PC-9 (cell line): ENCODE data around the gene GRXCR2. TPM values are rescaled to one million over a fixed set of nuclear protein-coding genes. Genes with fewer than 3 reads are reported as not detected.

Experiments
- BruUV-seq: library from RNA; stranded (reverse); fragments of 400-500 nt; replicated peaks from 2 replicates; lab custom pipeline; 2021; lab: Mats Ljungman, UMichigan
- CTCF ChIA-PET: fragments of 300-600 bp; sonication (Branson Sonifier 250); formaldehyde crosslinking; loops from one replicate; lab custom pipeline; 2022; ENCODE audit warnings: antibody characterized with exemption; lab: Charles Lee
- POLR2A ChIA-PET: fragments of 300-600 bp; sonication (Branson Sonifier 250); formaldehyde crosslinking; loops from one replicate; lab custom pipeline; 2022; ENCODE audit warnings: antibody characterized with exemption; ENCODE audit not compliant: unreplicated experiment; lab: Charles Lee
- DNase-seq, 2 experiments: peaks; one replicate each; pipeline versions ENCODE4 v3.0.0 to v3.0.0-alpha.2; 2015 to 2022; ENCODE audit warnings: mixed read lengths in 1 of 2
- H2AFZ ChIP-seq: fragments of 200-600 bp; sonication (generic); 2 replicates; pipeline ENCODE4 v1.8.1; 2017; ENCODE audit warnings: antibody characterized with exemption
- H3F3A ChIP-seq: fragments of 200-600 bp; sonication (generic); 2 replicates; pipeline ENCODE4 v1.8.1; 2017; ENCODE audit warnings: antibody characterized with exemption, mild to moderate bottlenecking, low read depth; ENCODE audit not compliant: insufficient read depth
- H3K27ac ChIP-seq: fragments of 200-600 bp; sonication (generic); 2 replicates; pipeline ENCODE4 v1.6.1; 2016; ENCODE audit warnings: mixed run types
- H3K27me3 ChIP-seq: fragments of 200-600 bp; sonication (generic); 2 replicates; pipeline ENCODE4 v1.6.1; 2016; ENCODE audit warnings: low read depth, mixed run types; ENCODE audit not compliant: insufficient read depth
- H3K36me3 ChIP-seq: fragments of 200-600 bp; sonication (generic); 2 replicates; pipeline ENCODE4 v1.6.1; 2016; ENCODE audit warnings: low read depth, mixed run types
- H3K4me1 ChIP-seq: fragments of 200-600 bp; sonication (generic); replicated peaks from 2 replicates; pipeline ENCODE4 v1.6.1; 2016; ENCODE audit warnings: mixed run types; ENCODE audit not compliant: insufficient read depth
- H3K4me2 ChIP-seq: fragments of 200-600 bp; sonication (generic); 2 replicates; pipeline ENCODE4 v1.6.1; 2017; ENCODE audit warnings: mixed run types
- H3K4me3 ChIP-seq: fragments of 200-600 bp; sonication (generic); 2 replicates; pipeline ENCODE4 v1.6.1; 2016; ENCODE audit warnings: mixed run types
- H3K79me2 ChIP-seq: fragments of 200-600 bp; sonication (generic); 2 replicates; pipeline ENCODE4 v1.6.1; 2017; ENCODE audit warnings: low read depth, mixed run types
- H3K9me2 ChIP-seq: fragments of 200-600 bp; sonication (generic); 2 replicates; pipeline ENCODE4 v1.8.1; 2017; ENCODE audit warnings: mild to moderate bottlenecking; ENCODE audit not compliant: insufficient read depth
- H3K9me3 ChIP-seq: fragments of 200-600 bp; sonication (generic); 2 replicates; pipeline ENCODE4 v1.8.1; 2016; ENCODE audit warnings: low read depth; ENCODE audit not compliant: insufficient read depth
- H4K20me1 ChIP-seq: fragments of 200-600 bp; sonication (generic); 2 replicates; pipeline ENCODE4 v1.8.1; 2017; ENCODE audit not compliant: insufficient read depth
- CTCF ChIP-seq: fragments of 200-600 bp; sonication (generic); conservative IDR thresholded peaks from 2 replicates; pipeline ENCODE4 v1.6.1; 2017; ENCODE audit warnings: mixed run types, antibody characterized with exemption, mild to moderate bottlenecking, moderate library complexity
- EZH2 ChIP-seq: fragments of 200-600 bp; sonication (generic); IDR thresholded peaks from 2 replicates; pipeline ENCODE4 v1.8.0; 2017; ENCODE audit warnings: antibody characterized with exemption, low read depth
- intact Hi-C: fragments of 100-400 bp; cut with micrococcal nuclease; formaldehyde crosslinking; loops from one replicate; pipeline ENCODE4 v1.10.0; 2022; ENCODE audit not compliant: unreplicated experiment
- total RNA-seq: library from RNA; stranded (reverse); gene quantifications from 2 replicates; pipeline ENCODE4 v1.2.3, GENCODE V29; 2021

The GRXCR2 gene
- total RNA-seq, 1 experiment from 2014 or later = not detected

DNA sequence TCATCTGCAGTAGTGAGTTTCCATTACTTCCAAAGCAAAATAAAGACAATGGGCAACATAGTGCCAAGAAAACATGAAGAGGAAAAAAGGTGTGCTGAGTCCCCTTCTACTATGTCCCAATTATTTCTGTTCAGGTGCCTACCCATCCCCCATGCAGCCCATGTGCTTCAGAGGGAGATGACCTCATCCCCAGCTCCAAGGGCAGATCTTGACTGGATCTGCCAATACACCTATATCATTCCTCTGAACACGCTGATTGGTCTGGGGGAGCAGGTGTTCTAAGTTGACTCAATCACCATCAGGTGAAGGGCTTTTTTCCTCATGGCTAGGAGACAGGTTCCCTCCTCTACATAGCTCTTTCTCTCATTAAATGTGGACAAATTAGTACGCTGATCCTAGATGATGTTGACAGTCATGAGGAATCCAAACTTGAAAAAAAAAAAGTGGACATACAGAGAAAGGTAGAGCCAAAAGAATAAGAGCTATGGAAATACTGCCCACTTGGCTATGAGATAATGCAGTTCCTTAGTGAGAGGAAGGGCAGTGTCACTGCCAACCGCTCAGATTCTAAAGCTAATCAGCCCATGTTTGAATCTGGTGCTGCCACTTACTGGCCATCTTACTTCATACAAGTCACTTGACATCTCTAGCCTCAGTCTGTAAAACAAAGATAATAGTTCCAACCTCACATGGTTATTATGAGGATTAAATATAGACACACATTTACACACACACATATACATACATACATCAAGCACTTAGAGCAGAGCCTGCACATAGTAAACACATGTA is 60.8 kb downstream of the GRXCR2 start:
- POLR2A ChIA-PET = interaction anchor here (0.6 kb wide), 1 partner anchor 197 kb away, joined by 3 read pairs; no protein-coding TSS in a partner anchor
- H3K9me2 ChIP-seq = no peaks in the 10 kb centered on the region
- TF ChIP-seq CTCF = no peak
- no peak for TF ChIP-seq EZH2
- H3K36me3 ChIP-seq = no peaks in the 10 kb centered on the region
- no peak overlapping the region for H3K4me2 ChIP-seq
- no peaks in the 10 kb centered on the region for H3K27me3 ChIP-seq
- no peak overlapping the region for H3K27ac ChIP-seq
- no peak for DNase-seq
- no peaks in the 10 kb centered on the region for H3K79me2 ChIP-seq
- H3F3A ChIP-seq = no peaks in the 10 kb centered on the region
- no peak overlapping the region for H3K4me3 ChIP-seq
- no peaks in the 10 kb centered on the region for H4K20me1 ChIP-seq
- intact Hi-C loops = loop anchor here (5.0 kb wide), 1 partner anchor 1610 kb away; no protein-coding TSS in a partner anchor
- BruUV-seq = no TSS peak
- H2AFZ ChIP-seq = no peak overlapping the region
- CTCF ChIA-PET = interaction anchor here (0.7 kb wide), 1 partner anchor 122 kb away, joined by 3 read pairs; no protein-coding TSS in a partner anchor
- no peaks in the 10 kb centered on the region for H3K4me1 ChIP-seq
- H3K9me3 ChIP-seq = no peaks in the 10 kb centered on the region

Other genes starting within 250 kb of the GRXCR2 start
- gene PRELID2, start 37.7 kb downstream of the GRXCR2 start, total RNA-seq = 24.8 and 27.7 TPM in 2 replicates
- 30.9 and 37.2 TPM in 2 replicates for gene SH3RF2, start 63.6 kb upstream of the GRXCR2 start, total RNA-seq
- gene PLAC8L1, start 232.6 kb upstream of the GRXCR2 start, total RNA-seq = not detected in 2 replicates